Lower leg skin (tissue), 3 donors: ENCODE results near the gene SCRN2.

Source experiments
- CTCF ChIP-seq, 3 donors: fragments of 450-650 bp; IDR thresholded peaks; one replicate each; pipeline ENCODE4 v1.5.1; 2016; ENCODE audit warnings: antibody characterized with exemption in 3 of 3, mild to moderate bottlenecking in 3 of 3, moderate library complexity in 2 of 3
- POLR2A ChIP-seq, 2 donors: fragments of 450-650 bp; IDR thresholded peaks; one replicate each; pipeline ENCODE4 v1.6.1; 2016 to 2017; ENCODE audit warnings: antibody characterized with exemption in 2 of 2, mild to moderate bottlenecking in 1 of 2, moderate library complexity in 1 of 2

- TF ChIP-seq POLR2A (IDR thresholded peaks at IDR 0.05) (no peak), CTCF (IDR thresholded peaks at IDR 0.05) (no peak)
These were observed 36.6 kb downstream of the SCRN2 start for GRCh38 chr17:47804461-47804860.
